Esophagus muscularis mucosa (tissue), 4 donors: ENCODE measurements around the gene ATP8B3.

Experiments
- EP300 ChIP-seq: sonication (generic); formaldehyde crosslinking; IDR thresholded peaks from one replicate; pipeline ENCODE4 v1.6.1; 2017; ENCODE audit warnings: antibody characterized with exemption
- POLR2A ChIP-seq: fragments of 450-650 bp; IDR thresholded peaks from one replicate; pipeline ENCODE4 v1.6.1; 2017; ENCODE audit warnings: antibody characterized with exemption, moderate library complexity, mild to moderate bottlenecking, low read depth
- POLR2AphosphoS5 ChIP-seq, 2 donors: sonication (generic); formaldehyde crosslinking; IDR thresholded peaks; one replicate each; pipeline ENCODE4 v1.6.1; 2017; ENCODE audit warnings: antibody characterized with exemption in 2 of 2
- TF ChIP-seq, protein P1 (sequence below), 3 experiments: fragments of 200-600 bp in 2 of 3; fragments of 450-650 bp in 1 of 3; sonication (generic) in 2 of 3; IDR thresholded peaks; one replicate each; pipeline ENCODE4 v1.5.1; 2017 to 2019; ENCODE audit warnings: antibody characterized with exemption in 3 of 3, mild to moderate bottlenecking in 2 of 3, moderate library complexity in 1 of 3

DNA sequence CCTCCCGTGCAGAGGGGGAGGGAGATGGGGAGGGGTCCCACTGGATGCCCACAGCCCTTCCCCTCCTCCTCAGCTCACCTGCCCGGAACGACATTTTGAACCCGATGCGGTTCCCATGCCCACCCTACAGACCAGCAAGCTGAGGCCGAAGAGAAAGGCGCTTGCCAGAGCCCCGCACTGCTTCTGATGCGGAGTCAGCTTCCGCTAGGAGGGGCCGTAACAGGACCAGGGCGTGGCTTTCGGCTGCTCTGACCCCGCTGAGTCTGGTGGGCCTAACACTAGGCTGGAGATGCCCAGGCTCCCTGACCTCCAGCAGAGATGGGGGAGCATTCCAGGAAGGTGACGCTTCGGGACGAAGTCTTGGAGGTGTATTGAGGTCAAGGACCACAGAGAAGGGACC lies 52.1 kb downstream of the ATP8B3 start:
- TF ChIP-seq EP300 (no peak), POLR2AphosphoS5 (IDR thresholded peaks at IDR 0.05) (no peak), POLR2A (no peak)
- TF ChIP-seq, protein P1, sequence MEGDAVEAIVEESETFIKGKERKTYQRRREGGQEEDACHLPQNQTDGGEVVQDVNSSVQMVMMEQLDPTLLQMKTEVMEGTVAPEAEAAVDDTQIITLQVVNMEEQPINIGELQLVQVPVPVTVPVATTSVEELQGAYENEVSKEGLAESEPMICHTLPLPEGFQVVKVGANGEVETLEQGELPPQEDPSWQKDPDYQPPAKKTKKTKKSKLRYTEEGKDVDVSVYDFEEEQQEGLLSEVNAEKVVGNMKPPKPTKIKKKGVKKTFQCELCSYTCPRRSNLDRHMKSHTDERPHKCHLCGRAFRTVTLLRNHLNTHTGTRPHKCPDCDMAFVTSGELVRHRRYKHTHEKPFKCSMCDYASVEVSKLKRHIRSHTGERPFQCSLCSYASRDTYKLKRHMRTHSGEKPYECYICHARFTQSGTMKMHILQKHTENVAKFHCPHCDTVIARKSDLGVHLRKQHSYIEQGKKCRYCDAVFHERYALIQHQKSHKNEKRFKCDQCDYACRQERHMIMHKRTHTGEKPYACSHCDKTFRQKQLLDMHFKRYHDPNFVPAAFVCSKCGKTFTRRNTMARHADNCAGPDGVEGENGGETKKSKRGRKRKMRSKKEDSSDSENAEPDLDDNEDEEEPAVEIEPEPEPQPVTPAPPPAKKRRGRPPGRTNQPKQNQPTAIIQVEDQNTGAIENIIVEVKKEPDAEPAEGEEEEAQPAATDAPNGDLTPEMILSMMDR (IDR thresholded peaks at IDR 0.05) = no peak
